K562 (cell line): ENCODE data around the gene NDUFA3.
A peak's percentile ranks its signal among the peaks of the same experiment; 100 is the strongest.

Experiments
- ARID4B ChIP-seq: sonication (generic); formaldehyde crosslinking; IDR thresholded peaks from 2 replicates; pipeline ENCODE4 v1.8.0; 2022; ENCODE audit warnings: mild to moderate bottlenecking, missing genetic modification reagents
- CTCF ChIP-seq, 3 experiments: IDR thresholded peaks in 2 of 3; conservative IDR thresholded peaks in 1 of 3; 2 replicates each; pipeline ENCODE4 v1.5.1; 2011 to 2012; ENCODE audit warnings: low read length in 3 of 3, mild to moderate bottlenecking in 3 of 3, control low read depth in 2 of 3, improper control_type of control experiment in 1 of 3, inconsistent platforms in 1 of 3, low read depth in 1 of 3, mixed read lengths in 1 of 3, moderate library complexity in 1 of 3; ENCODE audit not compliant: insufficient read depth in 2 of 3
- FOXO4 ChIP-seq: fragments of 450-650 bp; formaldehyde crosslinking; IDR thresholded peaks from 2 replicates; pipeline ENCODE4 v1.4.0; 2020; ENCODE audit warnings: mild to moderate bottlenecking, moderate library complexity
- FOXP1 ChIP-seq: sonication (generic); formaldehyde crosslinking; IDR thresholded peaks from 2 replicates; pipeline ENCODE4 v1.8.0; 2022; ENCODE audit warnings: mild to moderate bottlenecking, missing genetic modification reagents
- MAZ ChIP-seq, 2 experiments: fragments of 450-650 bp in 1 of 2; sonication (generic) in 1 of 2; formaldehyde crosslinking; IDR thresholded peaks in 1 of 2; conservative IDR thresholded peaks in 1 of 2; 2 replicates each; pipeline versions ENCODE4 v1.4.0 to v1.5.0; 2020; ENCODE audit warnings: mild to moderate bottlenecking in 1 of 2, missing genetic modification reagents in 1 of 2
- POLR2A ChIP-seq: fragments of 450-650 bp; conservative IDR thresholded peaks from 2 replicates; pipeline ENCODE4 v1.6.1; 2016
- RERE ChIP-seq: sonication (generic); formaldehyde crosslinking; IDR thresholded peaks from 2 replicates; pipeline ENCODE4 v1.8.0; 2023; ENCODE audit warnings: missing genetic modification reagents, mild to moderate bottlenecking, borderline replicate concordance
- SP1 ChIP-seq: sonication (generic); formaldehyde crosslinking; IDR thresholded peaks from 2 replicates; pipeline ENCODE4 v1.8.1; 2022; ENCODE audit warnings: mild to moderate bottlenecking, missing genetic modification reagents

GRCh38 chr19:54155694-54156093, 53.0 kb downstream of the NDUFA3 start:
- TF ChIP-seq CTCF (IDR thresholded peaks at IDR 0.05 in 2 of 3, conservative IDR thresholded peaks at IDR 0.05 in 1 of 3; ENCODE audit: insufficient read depth in 2 of 3, low read depth in 1 of 3, low read length in 3 of 3): 0 out of 6 replicates have a peak, but pooled peaks of 2 of the 3 experiments have one; percentile 13 to 22
- no peak for TF ChIP-seq RERE (CRISPR knock-in tag)
- no peak for TF ChIP-seq ARID4B (CRISPR knock-in tag)
- no peak for TF ChIP-seq SP1 (CRISPR knock-in tag)
- TF ChIP-seq FOXO4: no peak
- TF ChIP-seq MAZ (CRISPR knock-in tag; conservative IDR thresholded peaks at IDR 0.05 in 1 of 2, IDR thresholded peaks at IDR 0.05 in 1 of 2): no peak
- no peak for TF ChIP-seq FOXP1
- peak; percentile 28; the same call in 1 of the 2 replicates for TF ChIP-seq POLR2A
